K562 (cell line): ENCODE results near the gene SPAG16. TPM values are rescaled to one million over a fixed set of nuclear protein-coding genes. Genes with fewer than 3 reads are reported as not detected.

Source experiments
- NR2C1 ChIP-seq, 2 experiments: fragments of 450-650 bp; IDR thresholded peaks; 2 replicates each; pipeline ENCODE4 v1.6.1; 2017; ENCODE audit warnings: mild to moderate bottlenecking in 2 of 2, antibody characterized with exemption in 1 of 2, inconsistent platforms in 1 of 2, missing compliant biosample characterization in 1 of 2, missing genetic modification characterization in 1 of 2
- ZNF318 ChIP-seq, 2 experiments: fragments of 450-650 bp; IDR thresholded peaks; 2 replicates each; pipeline ENCODE4 v1.6.1; 2016; ENCODE audit warnings: mild to moderate bottlenecking in 2 of 2, borderline replicate concordance in 1 of 2, low read depth in 1 of 2, moderate library complexity in 1 of 2
- polyA plus RNA-seq, 8 experiments: library from polyadenylated mRNA; depleted of rRNA in 4 of 8; stranded (reverse) in 5 of 8; unstranded in 3 of 8; fragments of >200 nt; fragmentation: Nextera tagmentation in 2 of 8; fragmentation: Illumina TruSeq in 1 of 8; extraction: Ambion mirVana in 2 of 8; extraction: Trizol in 1 of 8; gene quantifications; 2 replicates each; pipeline versions ENCODE4 v1.2.1 to v1.2.3, GENCODE V29; 2011 to 2014; ENCODE audit warnings: inconsistent platforms in 1 of 8, missing spikeins in 1 of 8
- total RNA-seq, 7 experiments: library from RNA; depleted of rRNA in 6 of 7; stranded (reverse); fragments of >200 nt in 6 of 7; fragmentation: Illumina TruSeq in 2 of 7; extraction: Trizol in 2 of 7; gene quantifications; 2 replicates each; pipeline versions ENCODE4 v1.2.1 to v1.2.3, GENCODE V29; 2011 to 2021; ENCODE audit warnings: low replicate concordance in 1 of 7

Gene SPAG16
- total and polyA plus RNA-seq, 9 of the 15 experiments (the other 6 are each of a cell fraction or from before 2014, with no cell fraction given), result 0.98 to 5.9 (median 3.5) TPM

- TF ChIP-seq ZNF318 (IDR thresholded peaks at IDR 0.05; ENCODE audit: borderline replicate concordance in 1 of 2, low read depth in 1 of 2), result no peak
- TF ChIP-seq NR2C1 (IDR thresholded peaks at IDR 0.05), result no peak
- TF ChIP-seq NR2C1 (tag; IDR thresholded peaks at IDR 0.05), result no peak
Measured at GRCh38 chr2:214379227-214379626, 1095.0 kb downstream of the SPAG16 start (continued).
